Muscle layer of duodenum (tissue), 2 donors: Measurements from ENCODE around the gene ZNF444.
"Not testable (repeated sequence)": the region's sequence is repeated elsewhere in the genome, so short reads cannot be mapped to it uniquely, and the experiment has no call there.

Source experiments
- H3K27ac ChIP-seq: one replicate; pipeline ENCODE4 v1.7.0; 2013; ENCODE audit warnings: mild to moderate bottlenecking, low read length
- H3K27me3 ChIP-seq: one replicate; pipeline ENCODE4 v1.7.0; 2013; ENCODE audit warnings: low read depth, mild to moderate bottlenecking, control low read depth, low read length
- H3K36me3 ChIP-seq, 2 donors: one replicate each; pipeline ENCODE4 v1.7.0; 2013; ENCODE audit warnings: low read length in 2 of 2, control low read depth in 1 of 2, mild to moderate bottlenecking in 1 of 2; ENCODE audit not compliant: insufficient read depth in 2 of 2, control insufficient read depth in 1 of 2
- H3K4me1 ChIP-seq, 2 donors: one replicate each; pipeline ENCODE4 v1.7.0; 2013; ENCODE audit warnings: low read length in 2 of 2, mild to moderate bottlenecking in 2 of 2, control low read depth in 1 of 2, moderate library complexity in 1 of 2; ENCODE audit not compliant: insufficient read depth in 2 of 2, control insufficient read depth in 1 of 2
- H3K4me3 ChIP-seq, 2 donors: one replicate each; pipeline ENCODE4 v1.7.0; 2013; ENCODE audit warnings: low read length in 2 of 2, low read depth in 1 of 2, mild to moderate bottlenecking in 1 of 2
- H3K9me3 ChIP-seq, 2 donors: one replicate each; pipeline ENCODE4 v1.7.0; 2013; ENCODE audit warnings: low read length in 2 of 2, control low read depth in 1 of 2, mild to moderate bottlenecking in 1 of 2; ENCODE audit not compliant: control insufficient read depth in 1 of 2
- donor health status: healthy.

Gene ZNF444

GRCh38 chr19:56163097-56163496, 22.0 kb downstream of the ZNF444 start:
- Histone ChIP-seq H3K27me3 (no peaks in the 10 kb centered on the region), H3K27ac (no peak overlapping the region), H3K36me3 (peaks cover 10 to 35% of the 10 kb centered on the region in 2 donors)

GRCh38 chr19:56167064-56167578, 26.0 kb downstream of the ZNF444 start:
- H3K9me3 ChIP-seq, result no peaks in the 10 kb centered on the region
- H3K4me1 ChIP-seq, result no peaks in the 10 kb centered on the region
- H3K27ac ChIP-seq, result no peak overlapping the region
- no peak overlapping the region for H3K4me3 ChIP-seq
- no peaks in the 10 kb centered on the region for H3K36me3 ChIP-seq
- no peaks in the 10 kb centered on the region for H3K27me3 ChIP-seq

More at GRCh38 chr19:56163097-56163496, 22.0 kb downstream of the ZNF444 start:
- Histone ChIP-seq H3K4me3 (no peak overlapping the region), H3K4me1 (no peaks in the 10 kb centered on the region), H3K9me3 (no peaks in the 10 kb centered on the region)

DNA sequence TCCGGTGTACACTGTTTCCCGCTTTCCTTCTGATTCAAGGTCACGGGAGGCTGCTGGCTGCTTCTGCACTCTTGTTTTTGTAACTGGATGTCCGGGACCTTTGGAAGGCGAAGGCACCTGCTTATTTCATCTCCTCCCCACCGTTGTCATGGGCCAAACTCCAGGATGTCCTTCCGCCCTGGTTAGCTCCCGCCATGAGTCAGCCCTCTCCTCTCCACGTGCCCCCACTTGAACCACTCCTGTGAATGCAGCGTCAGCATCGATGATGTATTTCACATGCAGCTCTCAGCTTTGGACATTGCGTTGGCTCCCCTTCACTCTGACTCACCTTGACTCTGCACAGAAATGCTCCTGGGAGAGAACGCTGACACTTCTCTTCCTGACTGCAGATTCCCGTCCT, 29.2 kb downstream of the ZNF444 start:
- H3K36me3 ChIP-seq, result no peaks in the 10 kb centered on the region
- H3K27me3 ChIP-seq, result no peaks in the 10 kb centered on the region
- no peak overlapping the region for H3K4me3 ChIP-seq
- no peaks in the 10 kb centered on the region for H3K9me3 ChIP-seq
- H3K27ac ChIP-seq, result no peak overlapping the region
- no peaks in the 10 kb centered on the region for H3K4me1 ChIP-seq

- Histone ChIP-seq H3K27ac (no peak overlapping the region), H3K4me3 (no peak overlapping the region), H3K27me3 (no peaks in the 10 kb centered on the region), H3K36me3 (no peaks in the 10 kb centered on the region), H3K4me1 (no peaks in the 10 kb centered on the region), H3K9me3 (no peaks in the 10 kb centered on the region)
These were observed 33.0 kb downstream of the ZNF444 start for GRCh38 chr19:56174086-56174485.

GRCh38 chr19:56174550-56174949, 33.5 kb downstream of the ZNF444 start:
- no peaks in the 10 kb centered on the region for H3K9me3 ChIP-seq
- H3K27me3 ChIP-seq, result no peaks in the 10 kb centered on the region
- no peak overlapping the region for H3K27ac ChIP-seq
- H3K36me3 ChIP-seq, result no peaks in the 10 kb centered on the region
- H3K4me3 ChIP-seq, result no peak overlapping the region
- no peaks in the 10 kb centered on the region for H3K4me1 ChIP-seq

DNA sequence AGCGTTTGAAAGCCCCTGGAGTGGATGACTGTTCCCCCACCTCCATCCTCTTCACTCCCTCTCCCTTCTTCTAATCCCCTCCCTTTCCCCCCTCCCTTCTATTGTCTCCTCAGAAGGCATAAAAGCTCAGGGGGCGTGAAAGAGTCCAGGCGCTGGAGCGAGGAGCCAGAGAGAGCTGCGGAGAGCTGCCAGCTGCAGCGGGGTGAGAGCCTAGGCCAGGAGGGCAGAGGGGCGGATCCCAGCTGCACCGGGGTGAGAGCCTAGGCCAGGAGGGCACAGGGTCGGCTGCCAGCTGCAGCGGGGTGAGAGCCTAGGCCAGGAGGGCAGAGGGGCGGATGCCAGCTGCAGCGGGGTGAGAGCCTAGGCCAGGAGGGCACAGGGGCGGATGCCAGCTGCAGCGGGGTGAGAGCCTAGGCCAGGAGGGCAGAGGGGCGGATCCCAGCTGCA, 34.8 kb downstream of the ZNF444 start, which contains the start of gene GALP:
GALP (plus strand) TSS at position 148 of the 447 bp plus-strand sequence. CDS start 1,101 bp downstream, outside the sequence.
- H3K4me3 ChIP-seq, H3K4me1 ChIP-seq, H3K27me3 ChIP-seq, H3K9me3 ChIP-seq, H3K27ac ChIP-seq, H3K36me3 ChIP-seq: not testable (repeated sequence)

- H3K4me3 ChIP-seq, H3K9me3 ChIP-seq, H3K27me3 ChIP-seq, H3K27ac ChIP-seq, H3K36me3 ChIP-seq, H3K4me1 ChIP-seq: not testable (repeated sequence)
These were observed 35.2 kb downstream of the ZNF444 start for GRCh38 chr19:56176310-56176709.

DNA sequence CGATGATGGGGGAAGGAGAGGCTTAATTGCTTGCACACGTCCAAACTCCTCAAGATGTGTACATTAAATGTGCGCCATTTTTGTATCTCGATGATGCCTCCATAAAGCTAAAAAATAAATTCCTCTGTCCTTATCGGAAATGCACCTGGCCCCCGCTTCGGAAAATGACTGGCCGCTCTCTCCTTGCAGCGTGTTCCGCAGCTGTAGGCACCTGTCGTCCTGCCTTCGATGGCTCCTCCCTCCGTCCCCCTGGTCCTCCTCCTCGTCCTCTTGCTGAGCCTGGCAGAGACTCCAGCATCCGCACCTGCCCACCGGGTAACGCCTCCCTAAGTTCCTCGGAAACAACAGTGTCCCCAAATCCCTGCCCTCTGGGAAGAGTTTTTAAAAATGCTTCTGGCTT, 35.8 kb downstream of the ZNF444 start:
- Histone ChIP-seq H3K27me3 (no peaks in the 10 kb centered on the region), H3K9me3 (no peaks in the 10 kb centered on the region), H3K4me1 (no peaks in the 10 kb centered on the region), H3K36me3 (no peaks in the 10 kb centered on the region), H3K4me3 (no peak overlapping the region), H3K27ac (no peak overlapping the region)

- H3K27me3 ChIP-seq, result no peaks in the 10 kb centered on the region
- no peaks in the 10 kb centered on the region for H3K36me3 ChIP-seq
- H3K27ac ChIP-seq, result no peak overlapping the region
- H3K4me1 ChIP-seq, result no peaks in the 10 kb centered on the region
- no peak overlapping the region for H3K4me3 ChIP-seq
- no peaks in the 10 kb centered on the region for H3K9me3 ChIP-seq
These were observed 36.6 kb downstream of the ZNF444 start for GRCh38 chr19:56177564-56178243.

- H3K9me3 ChIP-seq, result no peaks in the 10 kb centered on the region
- no peaks in the 10 kb centered on the region for H3K27me3 ChIP-seq
- no peaks in the 10 kb centered on the region for H3K36me3 ChIP-seq
- H3K4me1 ChIP-seq, result no peaks in the 10 kb centered on the region
- H3K27ac ChIP-seq, result no peak overlapping the region
- H3K4me3 ChIP-seq, result no peak overlapping the region
These were observed 48.7 kb downstream of the ZNF444 start for GRCh38 chr19:56189785-56190184.

GRCh38 chr19:56191115-56191514, 50.0 kb downstream of the ZNF444 start:
- Histone ChIP-seq H3K36me3 (no peaks in the 10 kb centered on the region), H3K9me3 (no peaks in the 10 kb centered on the region), H3K27me3 (no peaks in the 10 kb centered on the region), H3K4me1 (no peaks in the 10 kb centered on the region), H3K27ac (no peak overlapping the region), H3K4me3 (no peak overlapping the region)

DNA sequence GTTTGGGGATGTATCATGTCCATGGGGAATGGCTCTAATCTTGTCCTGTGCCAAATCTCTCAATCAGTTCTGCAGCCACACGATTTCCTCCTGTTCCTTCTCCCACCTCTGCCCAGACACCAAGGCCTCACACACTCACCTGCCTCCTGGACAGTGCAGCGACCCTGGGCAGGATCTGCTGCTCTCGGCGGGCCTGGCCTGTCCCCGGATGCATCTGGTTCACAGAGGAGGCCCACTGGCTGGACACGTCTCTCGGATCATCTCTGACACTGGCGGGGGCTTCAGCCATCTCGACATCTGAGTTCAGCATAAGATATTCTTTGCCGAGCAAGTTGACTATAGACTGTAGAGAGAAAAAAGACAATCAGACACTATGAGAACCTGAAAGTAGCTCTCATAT, 50.6 kb downstream of the ZNF444 start:
- Histone ChIP-seq H3K9me3 (no peaks in the 10 kb centered on the region), H3K4me1 (no peaks in the 10 kb centered on the region), H3K27me3 (no peaks in the 10 kb centered on the region), H3K27ac (no peak overlapping the region), H3K36me3 (no peaks in the 10 kb centered on the region), H3K4me3 (no peak overlapping the region)
